GM04504 (cell line): ENCODE data around the gene AQP12B.
"Not testable (repeated sequence)": the region's sequence is repeated elsewhere in the genome, so short reads cannot be mapped to it uniquely, and the experiment has no call there.

Experiments used
- DNase-seq: peaks from one replicate; pipeline ENCODE4 v3.0.0-alpha.2; 2012; ENCODE audit warnings: low read depth

Gene AQP12B, protein sequence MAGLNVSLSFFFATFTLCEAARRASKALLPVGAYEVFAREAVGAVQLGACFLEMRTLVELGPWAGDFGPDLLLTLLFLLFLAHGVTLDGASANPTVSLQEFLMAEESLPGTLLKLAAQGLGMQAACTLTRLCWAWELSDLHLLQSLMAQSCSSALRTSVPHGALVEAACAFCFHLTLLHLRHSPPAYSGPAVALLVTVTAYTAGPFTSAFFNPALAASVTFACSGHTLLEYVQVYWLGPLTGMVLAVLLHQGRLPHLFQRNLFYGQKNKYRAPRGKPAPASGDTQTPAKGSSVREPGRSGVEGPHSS

DNA sequence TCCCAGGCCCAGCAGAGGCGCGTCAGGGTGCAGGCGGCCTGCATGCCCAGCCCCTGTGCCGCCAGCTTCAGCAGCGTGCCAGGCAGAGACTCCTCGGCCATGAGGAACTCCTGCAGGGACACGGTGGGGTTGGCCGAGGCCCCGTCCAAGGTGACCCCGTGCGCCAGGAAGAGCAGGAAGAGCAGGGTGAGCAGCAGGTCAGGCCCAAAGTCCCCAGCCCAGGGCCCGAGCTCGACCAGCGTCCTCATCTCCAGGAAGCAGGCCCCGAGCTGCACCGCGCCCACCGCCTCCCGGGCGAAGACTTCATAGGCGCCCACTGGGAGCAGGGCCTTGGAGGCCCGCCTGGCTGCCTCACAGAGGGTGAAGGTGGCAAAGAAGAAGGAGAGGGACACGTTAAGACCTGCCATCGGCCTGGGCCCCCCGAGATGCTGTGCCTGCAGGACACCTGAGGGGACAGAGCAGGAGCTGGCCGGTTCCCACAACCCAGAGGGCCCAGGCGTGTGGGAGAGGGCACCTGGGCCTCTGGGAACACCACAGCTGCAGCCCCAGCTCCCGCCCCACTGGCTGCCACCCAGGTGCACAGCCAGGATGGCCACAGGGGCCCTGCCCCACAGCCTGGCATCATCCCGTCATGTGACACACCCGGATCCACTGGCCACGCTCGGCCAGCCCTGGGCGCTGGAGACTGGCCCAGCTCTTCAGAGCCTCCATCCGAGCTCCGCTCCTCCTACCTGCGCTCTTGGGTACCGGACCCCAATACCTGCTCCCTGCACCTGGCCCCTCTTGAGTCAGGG lies at the start of gene AQP12B:
TSS of gene AQP12B (minus strand) at position 455 of the 794 bp plus-strand sequence. CDS start at position 407, 48 bp downstream.
- DNase-seq: not testable (repeated sequence)

DNA sequence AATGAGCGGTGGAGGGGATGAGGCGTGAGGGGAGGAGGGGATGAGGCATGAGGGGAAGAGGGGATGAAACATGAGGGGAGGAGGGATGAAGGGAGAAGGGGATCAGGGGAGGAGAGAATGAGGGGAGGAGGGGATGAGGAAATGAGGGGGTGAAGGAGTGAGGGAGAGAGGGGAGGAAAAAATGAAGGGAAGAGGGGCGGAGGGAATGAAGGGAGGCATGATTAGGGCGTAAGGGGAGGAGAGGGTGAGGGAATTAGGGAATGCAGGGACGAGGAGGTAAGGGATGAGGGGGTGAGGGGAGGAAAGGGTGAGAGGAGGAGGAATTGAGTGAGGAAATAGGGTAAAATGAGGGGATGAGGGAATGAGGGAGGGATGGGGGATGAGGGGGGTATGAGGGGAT lies 49.5 kb upstream of the AQP12B start:
- no peak for DNase-seq

- no peak for DNase-seq
Measured at GRCh38 chr2:240731178-240731545, 48.5 kb upstream of the AQP12B start.

DNA sequence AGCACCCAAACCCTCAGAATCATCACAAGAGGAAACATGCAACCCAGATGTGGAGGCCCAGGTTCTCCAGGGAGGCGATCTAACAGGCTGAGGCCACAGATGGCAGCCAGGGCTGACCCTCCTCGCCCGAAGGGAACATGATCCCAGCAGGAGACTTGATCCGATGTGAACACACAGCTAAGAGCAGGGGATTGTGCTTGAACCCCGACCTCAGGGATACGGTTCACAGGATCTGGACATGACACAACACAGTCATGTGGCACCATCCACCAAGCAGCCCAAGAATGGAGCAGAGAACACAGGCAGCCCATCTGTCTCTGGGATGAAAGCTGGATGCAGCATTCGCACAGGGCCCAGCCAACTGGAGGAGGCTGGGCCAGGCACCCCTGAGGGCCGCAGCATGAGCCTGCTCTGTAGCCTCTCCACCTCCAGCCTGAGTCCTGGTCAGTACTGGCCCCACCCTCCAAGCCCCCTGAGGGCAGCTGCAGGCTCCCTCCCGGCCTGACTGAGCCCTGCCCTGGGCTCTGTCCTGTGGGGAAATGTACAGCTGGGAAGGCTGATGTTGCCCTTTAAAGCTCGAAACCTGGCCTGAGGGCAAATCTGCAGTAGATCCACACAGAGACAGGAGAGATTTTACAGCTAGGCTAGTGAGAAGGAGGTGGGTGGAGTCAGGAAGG lies 48.0 kb upstream of the AQP12B start:
- no peak for DNase-seq

GRCh38 chr2:240728827-240729226 lies 46.1 kb upstream of the AQP12B start:
- DNase-seq: no peak

- DNase-seq: no peak
Measured at GRCh38 chr2:240728361-240728760, 45.7 kb upstream of the AQP12B start.

DNA sequence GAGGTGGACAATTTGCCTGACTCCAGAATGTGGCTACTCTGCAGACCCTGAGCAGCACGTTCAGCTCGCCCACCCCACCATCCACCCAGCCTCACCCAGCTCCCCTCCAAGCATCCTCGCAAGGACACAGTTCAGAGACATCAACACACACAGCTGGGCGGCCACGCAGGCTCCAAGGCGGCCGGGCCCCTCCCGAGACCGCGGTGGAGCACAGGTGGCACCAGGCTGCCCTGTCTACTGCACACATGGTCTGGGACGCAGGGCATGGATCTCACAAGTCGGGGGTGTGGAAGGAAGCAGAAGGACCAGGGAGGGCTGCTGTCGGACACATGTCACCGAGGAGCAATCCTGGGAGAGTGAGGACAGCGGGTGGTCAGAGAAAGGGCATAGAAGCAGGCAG lies 45.2 kb upstream of the AQP12B start:
- DNase-seq: no peak

GRCh38 chr2:240727439-240727838 lies 44.8 kb upstream of the AQP12B start:
- DNase-seq: no peak

DNA sequence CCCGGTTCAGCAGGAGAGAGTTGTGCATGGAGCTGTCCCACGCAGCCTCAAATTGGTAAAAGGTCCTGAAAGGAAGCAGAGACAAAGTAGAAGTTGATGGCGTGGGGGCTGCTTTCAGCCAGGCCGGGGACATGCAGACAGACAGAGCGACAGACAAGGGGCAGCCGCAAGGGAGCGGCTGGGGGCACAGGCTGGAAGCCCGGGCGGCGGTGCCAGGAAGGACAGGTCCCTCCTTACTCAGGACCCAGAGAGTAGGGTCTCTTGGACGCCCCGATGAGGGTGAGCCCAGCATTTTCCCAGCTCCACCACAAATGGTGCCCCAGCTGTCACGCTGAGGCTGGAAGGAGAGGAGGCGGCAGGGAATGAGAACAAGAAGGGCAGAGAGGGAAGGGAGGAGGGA lies 44.2 kb upstream of the AQP12B start:
- no peak for DNase-seq

GRCh38 chr2:240725671-240726070 lies 43.0 kb upstream of the AQP12B start:
- DNase-seq: no peak

- DNase-seq: no peak
Measured at GRCh38 chr2:240725266-240725665, 42.6 kb upstream of the AQP12B start.

GRCh38 chr2:240724431-240724830 lies 41.7 kb upstream of the AQP12B start:
- DNase-seq: no peak

DNA sequence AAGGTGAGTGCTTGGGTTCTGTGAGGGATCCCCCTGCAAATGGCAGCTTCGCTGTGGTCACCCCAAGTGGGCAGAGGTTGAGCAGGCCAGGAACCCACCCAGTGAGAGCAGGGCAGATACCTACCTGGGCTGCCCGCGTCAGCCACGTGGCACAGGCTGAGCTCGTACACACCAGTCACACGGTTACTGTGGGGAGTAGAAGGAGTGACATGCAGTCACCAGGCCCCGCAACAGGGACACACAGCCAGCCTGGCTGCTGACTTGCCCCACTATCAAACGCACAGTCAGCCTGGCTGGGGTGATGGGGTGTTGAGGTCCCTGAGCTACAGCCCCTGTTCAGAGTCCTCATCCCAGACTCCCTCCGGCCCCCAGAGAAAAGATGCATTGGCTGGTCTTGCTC lies 41.2 kb upstream of the AQP12B start:
- no peak for DNase-seq

DNA sequence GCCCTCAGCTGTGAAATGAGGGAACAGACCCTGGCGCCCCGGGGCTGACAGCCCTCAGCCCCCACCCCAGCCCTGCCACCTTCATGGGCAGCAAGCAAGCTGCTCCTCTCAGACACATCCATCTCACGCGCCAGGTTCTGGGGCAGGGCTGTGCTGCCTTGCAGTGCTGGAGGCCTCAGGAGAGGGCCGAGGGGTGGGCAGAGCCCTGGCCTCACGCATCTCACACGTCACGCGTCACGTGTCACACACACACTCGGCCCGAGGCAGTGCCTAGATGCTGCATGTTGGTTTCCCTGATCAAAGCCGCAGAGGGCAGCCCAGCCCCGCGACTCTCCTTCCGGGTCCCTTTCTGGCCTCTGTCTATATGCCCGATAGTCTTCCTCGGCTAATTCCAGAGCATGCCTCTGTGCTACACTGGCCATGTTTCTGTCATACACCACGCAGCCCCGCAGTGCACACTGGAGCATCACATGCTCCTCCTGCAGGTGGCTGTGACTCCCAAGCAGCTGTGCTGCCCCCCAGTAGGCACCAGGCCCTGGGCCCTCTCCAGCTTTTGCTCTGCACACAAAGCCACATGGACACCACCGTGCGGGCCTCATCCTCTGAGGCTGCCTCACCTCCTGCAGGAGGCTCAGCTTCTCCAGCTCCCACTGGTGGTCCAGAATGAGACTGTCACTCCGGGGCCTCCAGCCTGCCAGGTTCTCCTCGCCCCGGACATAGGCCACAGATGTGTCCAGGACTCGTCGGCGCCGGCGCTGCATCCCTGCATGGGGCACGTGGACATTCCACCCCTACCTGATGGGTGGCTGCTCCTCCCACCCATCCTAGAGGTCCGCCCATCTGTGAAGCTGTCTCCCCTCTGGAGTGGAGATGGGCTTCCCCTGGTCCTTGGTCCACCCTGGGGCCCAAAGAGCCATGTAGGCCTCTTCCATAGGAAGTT lies 40.4 kb upstream of the AQP12B start:
- no peak for DNase-seq

DNA sequence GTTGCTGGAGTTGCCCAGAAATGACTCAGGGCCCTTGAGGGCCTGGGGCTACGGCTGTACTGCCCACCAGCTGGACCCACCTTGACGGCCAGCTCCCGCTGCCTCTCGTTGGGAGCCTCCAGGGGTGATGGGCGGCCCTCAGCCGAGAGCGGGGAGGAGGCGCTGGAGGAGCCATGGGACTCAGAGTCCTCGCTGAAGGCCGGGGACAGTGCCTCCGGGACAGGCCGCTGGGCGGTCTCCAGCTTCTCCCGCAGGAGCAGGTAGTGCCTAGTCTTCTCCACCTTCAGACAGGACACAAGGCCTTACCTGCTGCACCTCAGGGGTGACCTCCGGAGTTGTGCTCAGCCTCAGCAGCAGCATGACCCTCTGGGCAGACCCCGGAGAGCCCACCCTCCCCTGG lies 39.7 kb upstream of the AQP12B start:
- DNase-seq: no peak

DNA sequence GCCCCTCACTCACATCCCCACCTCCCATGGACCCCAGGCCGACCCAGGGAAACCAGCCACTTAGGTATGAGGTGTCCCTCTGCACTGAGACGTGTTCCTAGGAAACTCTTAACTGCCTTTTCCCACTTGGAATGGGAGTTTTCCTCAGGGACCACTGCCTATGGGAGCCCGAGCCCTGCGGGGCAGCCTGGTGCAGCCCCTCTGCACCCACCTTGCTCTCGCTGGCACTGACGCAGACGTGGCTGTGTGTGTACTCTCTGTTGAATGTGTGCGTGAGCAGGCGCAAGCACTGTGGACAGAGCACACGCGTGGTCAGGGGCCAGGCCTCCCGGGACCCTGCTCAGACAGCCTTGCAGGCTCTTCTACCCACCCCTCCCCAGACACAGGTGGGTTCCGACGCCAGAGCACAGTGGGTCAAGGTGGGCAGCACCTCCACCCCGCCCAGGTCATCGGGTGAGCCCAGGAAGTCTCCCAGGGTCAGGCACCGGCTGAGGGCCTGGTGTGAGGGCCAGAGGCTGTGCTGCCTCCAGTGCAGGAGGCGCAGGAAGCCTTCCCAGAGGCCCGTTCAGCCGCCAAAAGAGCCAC lies 39.0 kb upstream of the AQP12B start:
- DNase-seq: no peak

- no peak for DNase-seq
Measured at GRCh38 chr2:240720686-240721595, 38.3 kb upstream of the AQP12B start.

DNA sequence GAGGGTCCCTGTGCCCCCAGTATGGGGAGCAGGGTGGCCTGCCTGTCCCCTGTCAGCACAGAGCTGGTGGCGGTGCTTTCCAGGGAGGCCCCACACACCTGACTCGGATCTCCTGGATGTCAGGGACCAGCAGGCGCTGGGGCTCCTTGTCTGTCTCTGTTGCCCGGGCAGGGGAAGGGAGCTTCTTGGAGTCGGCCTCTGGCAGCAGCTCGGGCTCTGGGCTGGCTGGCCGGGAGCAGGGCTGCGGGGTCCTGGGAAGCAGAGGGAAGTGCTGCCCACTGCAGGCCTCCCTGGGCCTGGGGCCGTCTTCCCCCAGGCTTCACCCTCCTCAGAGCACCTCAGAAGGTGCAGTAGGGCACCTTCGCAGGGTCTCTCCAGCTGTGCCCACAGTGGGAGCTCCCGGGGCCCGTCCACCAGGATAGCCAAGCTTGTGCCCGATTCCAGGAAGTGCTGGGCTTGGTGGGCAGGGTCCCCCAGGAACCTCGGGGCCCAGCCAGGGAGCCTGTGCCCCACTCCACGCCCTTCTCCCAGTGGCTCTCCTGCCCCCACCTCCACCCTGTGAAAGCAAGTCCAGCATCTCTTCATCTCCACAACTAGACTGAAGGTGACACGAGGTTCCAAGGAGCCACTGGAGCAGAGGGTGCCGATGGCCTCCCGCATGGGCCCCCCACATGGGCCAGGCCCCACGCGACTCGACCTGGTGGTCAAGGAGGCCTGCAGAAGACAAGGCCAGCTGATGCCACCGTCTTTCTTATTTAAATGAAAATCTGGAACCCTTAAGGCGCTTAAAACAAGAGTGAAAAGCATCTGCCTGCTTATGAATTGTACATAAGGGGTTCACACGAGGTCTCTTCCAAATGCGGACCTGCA lies 37.2 kb upstream of the AQP12B start:
- DNase-seq: no peak

- DNase-seq: no peak
Measured at GRCh38 chr2:240718896-240719490, 36.3 kb upstream of the AQP12B start.
